ENCODE data around the gene PRKAB2. TPM values are rescaled to one million over a fixed set of nuclear protein-coding genes. Genes with fewer than 3 reads are reported as not detected.

Gene PRKAB2
- total RNA-seq, 1 experiment from 2014 or later, result 17.8 TPM

- no peak overlapping the region for H3T11ph ChIP-seq (ENCODE audit: low read length)
- H4K20me1 ChIP-seq (ENCODE audit: control insufficient read depth, insufficient read depth, insufficient read length), result no peaks in the 10 kb centered on the region
- H3K9ac ChIP-seq (ENCODE audit: extremely low read depth, insufficient read length, low read length), result no peak overlapping the region
- no peak overlapping the region for H2BK5ac ChIP-seq (ENCODE audit: insufficient read length, low read length)
- H3K27me3 Mint-ChIP-seq (ENCODE audit: low read depth), result no peaks in the 10 kb centered on the region
- H3K79me2 ChIP-seq (ENCODE audit: insufficient read depth, low read length), result peaks cover 8% of the 10 kb centered on the region; the same call in 1 of the 2 replicates
- no peak overlapping the region for H4K5ac ChIP-seq (ENCODE audit: insufficient read length, low read depth, low read length)
- no peak overlapping the region for H3K4ac ChIP-seq (ENCODE audit: low read depth, low read length)
- H2AFZ ChIP-seq (ENCODE audit: low read length), result no peak overlapping the region
- H3K9me3 Mint-ChIP-seq, result peaks cover 0 to 3% of the 10 kb centered on the region in 2 experiments; a peak in 1 of 5 replicates
- no peak overlapping the region for H3K18ac ChIP-seq (ENCODE audit: insufficient read length, low read depth, low read length)
- no peak overlapping the region for H2BK20ac ChIP-seq (ENCODE audit: low read depth, low read length, poor library complexity, severe bottlenecking)
- H4K91ac ChIP-seq (ENCODE audit: insufficient read length, low read depth, low read length), result no peak overlapping the region
- H2BK15ac ChIP-seq (ENCODE audit: low read depth, low read length), result no peak overlapping the region
- no peak overlapping the region for H3K4me3 Mint-ChIP-seq
- no peak overlapping the region for H3K14ac ChIP-seq (ENCODE audit: insufficient read depth, low read length)
- H3K27me3 ChIP-seq (ENCODE audit: insufficient read depth, low read length), result no peaks in the 10 kb centered on the region
- peaks cover 16 to 33% (median 28%) of the 10 kb centered on the region in 3 experiments; a peak in 6 of 7 replicates for H3K36me3 Mint-ChIP-seq (ENCODE audit: insufficient read depth in 1 of 3, low read depth in 3 of 3)
- no peak overlapping the region for H4K8ac ChIP-seq (replicated peaks; ENCODE audit: insufficient read length, low read depth, low read length)
- H3K4me2 ChIP-seq (ENCODE audit: insufficient read depth, insufficient read length, low read length), result no peak overlapping the region
- H3K56ac ChIP-seq (ENCODE audit: insufficient read length, low read depth, low read length), result no peak overlapping the region
- no peaks in the 10 kb centered on the region for H3K9me3 ChIP-seq (ENCODE audit: control insufficient read depth, low read depth, low read length)
- no peak overlapping the region for H3K23ac ChIP-seq (ENCODE audit: insufficient read length, low read depth, low read length)
- H2BK120ac ChIP-seq (ENCODE audit: low read depth, low read length, poor library complexity, severe bottlenecking), result no peak overlapping the region
- no peaks in the 10 kb centered on the region for H3K79me1 ChIP-seq (ENCODE audit: insufficient read depth, low read depth, low read length, poor library complexity, severe bottlenecking)
- H3K4me1 Mint-ChIP-seq, result peaks cover 38 to 40% of the 10 kb centered on the region in 2 experiments
- no peak for TF ChIP-seq CTCF (conservative IDR thresholded peaks at IDR 0.05)
- no peaks in the 10 kb centered on the region; the same call in 1 of the 2 replicates for H3K4me1 ChIP-seq (ENCODE audit: insufficient read depth, low read length)
- H2AK5ac ChIP-seq (ENCODE audit: insufficient read length, low read length), result no peak overlapping the region
- peaks cover 11% of the 10 kb centered on the region for H3K23me2 ChIP-seq (ENCODE audit: insufficient read length, low read depth, low read length, poor library complexity, severe bottlenecking)
- WGBS (ENCODE audit: extremely low coverage, insufficient read length, low lambda C conversion rate), result no CpG with 5 or more reads among the region's 3 CpGs
- H3K27ac Mint-ChIP-seq, result no peak overlapping the region
- DNase-seq, result no peak
- no peak overlapping the region for H3K27ac ChIP-seq (ENCODE audit: insufficient read length, low read depth, low read length)
- no peak overlapping the region for H2BK12ac ChIP-seq (ENCODE audit: insufficient read length, low read depth, low read length)
Measured at GRCh38 chr1:147169171-147169570, 3.1 kb downstream of the PRKAB2 start.
